ENCODE data around the gene ZEB2.

Gene ZEB2

GRCh38 chr2:144519934-144520731, at the start of gene ZEB2:
Gene ZEB2, minus strand, starts transcription at chr2:144520119. Its CDS starts 2,769 bp downstream, at chr2:144517350.
- DNase-seq = no peak

- no peak for DNase-seq
These were observed 47.8 kb upstream of the ZEB2 start for GRCh38 chr2:144567745-144568144.

GRCh38 chr2:144566448-144566847, 46.5 kb upstream of the ZEB2 start:
- no peak for DNase-seq

GRCh38 chr2:144560251-144560650, 40.3 kb upstream of the ZEB2 start:
- DNase-seq = no peak

GRCh38 chr2:144559681-144560080, 39.8 kb upstream of the ZEB2 start:
- DNase-seq = no peak

- DNase-seq = no peak
These were observed 39.3 kb upstream of the ZEB2 start for GRCh38 chr2:144559242-144559641.

- DNase-seq = peak; percentile 6
These were observed 34.7 kb upstream of the ZEB2 start for GRCh38 chr2:144554492-144555210.

- DNase-seq = no peak
These were observed 33.5 kb upstream of the ZEB2 start for GRCh38 chr2:144553379-144553778.

GRCh38 chr2:144552821-144553220, 32.9 kb upstream of the ZEB2 start:
- DNase-seq = no peak

- DNase-seq = no peak
These were observed 31.0 kb upstream of the ZEB2 start for GRCh38 chr2:144550911-144551310.

GRCh38 chr2:144550084-144550483, 30.2 kb upstream of the ZEB2 start:
- DNase-seq = no peak

- no peak for DNase-seq
These were observed 28.7 kb upstream of the ZEB2 start for GRCh38 chr2:144548532-144549191.

- no peak for DNase-seq
These were observed 28.2 kb upstream of the ZEB2 start for GRCh38 chr2:144548088-144548487.

GRCh38 chr2:144547494-144547893, 27.6 kb upstream of the ZEB2 start:
- no peak for DNase-seq

GRCh38 chr2:144546933-144547332, 27.0 kb upstream of the ZEB2 start:
- no peak for DNase-seq

- DNase-seq = no peak
These were observed 25.9 kb upstream of the ZEB2 start for GRCh38 chr2:144545787-144546186.

- no peak for DNase-seq
These were observed 24.1 kb upstream of the ZEB2 start for GRCh38 chr2:144544053-144544452.

GRCh38 chr2:144541396-144541795, 21.5 kb upstream of the ZEB2 start:
- DNase-seq = no peak

- no peak for DNase-seq
These were observed 19.4 kb upstream of the ZEB2 start for GRCh38 chr2:144539289-144539782.

- no peak for DNase-seq
These were observed 15.4 kb upstream of the ZEB2 start for GRCh38 chr2:144535300-144535699.

- no peak for DNase-seq
These were observed 13.3 kb upstream of the ZEB2 start for GRCh38 chr2:144533221-144533620.

GRCh38 chr2:144530596-144530995, 10.7 kb upstream of the ZEB2 start:
- no peak for DNase-seq

- no peak for DNase-seq
These were observed 9.9 kb upstream of the ZEB2 start for GRCh38 chr2:144529841-144530240.

- no peak for DNase-seq
These were observed 8.2 kb upstream of the ZEB2 start for GRCh38 chr2:144528108-144528507.
